ENCODE measurements around the gene UBA52.

GRCh38 chr19:18595475-18595874, 23.8 kb downstream of the UBA52 start:
- TF ChIP-seq, protein P1, sequence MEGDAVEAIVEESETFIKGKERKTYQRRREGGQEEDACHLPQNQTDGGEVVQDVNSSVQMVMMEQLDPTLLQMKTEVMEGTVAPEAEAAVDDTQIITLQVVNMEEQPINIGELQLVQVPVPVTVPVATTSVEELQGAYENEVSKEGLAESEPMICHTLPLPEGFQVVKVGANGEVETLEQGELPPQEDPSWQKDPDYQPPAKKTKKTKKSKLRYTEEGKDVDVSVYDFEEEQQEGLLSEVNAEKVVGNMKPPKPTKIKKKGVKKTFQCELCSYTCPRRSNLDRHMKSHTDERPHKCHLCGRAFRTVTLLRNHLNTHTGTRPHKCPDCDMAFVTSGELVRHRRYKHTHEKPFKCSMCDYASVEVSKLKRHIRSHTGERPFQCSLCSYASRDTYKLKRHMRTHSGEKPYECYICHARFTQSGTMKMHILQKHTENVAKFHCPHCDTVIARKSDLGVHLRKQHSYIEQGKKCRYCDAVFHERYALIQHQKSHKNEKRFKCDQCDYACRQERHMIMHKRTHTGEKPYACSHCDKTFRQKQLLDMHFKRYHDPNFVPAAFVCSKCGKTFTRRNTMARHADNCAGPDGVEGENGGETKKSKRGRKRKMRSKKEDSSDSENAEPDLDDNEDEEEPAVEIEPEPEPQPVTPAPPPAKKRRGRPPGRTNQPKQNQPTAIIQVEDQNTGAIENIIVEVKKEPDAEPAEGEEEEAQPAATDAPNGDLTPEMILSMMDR (IDR thresholded peaks at IDR 0.05), result no peak
- TF ChIP-seq POLR2AphosphoS5 (IDR thresholded peaks at IDR 0.05; ENCODE audit: insufficient read depth in 1 of 2, low read depth in 1 of 2) (no peak), POLR2A (IDR thresholded peaks at IDR 0.05) (no peak)
